G401.6 (cell line): ENCODE results near the gene PEX14.

Source experiments
- FAIRE-seq: peaks from 2 replicates; lab custom pipeline; 2012; peaks lifted over from hg19 to GRCh38; lab: Jason Lieb, UNC

The PEX14 gene

GRCh38 chr1:10597492-10598388 lies 123.0 kb downstream of the PEX14 start:
- no peak for FAIRE-seq

- FAIRE-seq: no peak
Measured at GRCh38 chr1:10598389-10598702, 123.6 kb downstream of the PEX14 start.

- no peak for FAIRE-seq
Measured at GRCh38 chr1:10599194-10599861, 124.6 kb downstream of the PEX14 start.

GRCh38 chr1:10601342-10602070 lies 126.8 kb downstream of the PEX14 start:
- FAIRE-seq: no peak

GRCh38 chr1:10602936-10603335 lies 128.2 kb downstream of the PEX14 start:
- FAIRE-seq: no peak

GRCh38 chr1:10604966-10605365 lies 130.2 kb downstream of the PEX14 start:
- no peak for FAIRE-seq

GRCh38 chr1:10606064-10606463 lies 131.3 kb downstream of the PEX14 start:
- FAIRE-seq: no peak

GRCh38 chr1:10607228-10607627 lies 132.5 kb downstream of the PEX14 start:
- no peak for FAIRE-seq

- FAIRE-seq: no peak
Measured at GRCh38 chr1:10608690-10609089, 133.9 kb downstream of the PEX14 start.

- FAIRE-seq: no peak
Measured at GRCh38 chr1:10610901-10611600, 136.3 kb downstream of the PEX14 start.

GRCh38 chr1:10612436-10613160 lies 137.8 kb downstream of the PEX14 start:
- FAIRE-seq: no peak

- no peak for FAIRE-seq
Measured at GRCh38 chr1:10613340-10613739, 138.6 kb downstream of the PEX14 start.

- no peak for FAIRE-seq
Measured at GRCh38 chr1:10613861-10614260, 139.1 kb downstream of the PEX14 start.

- FAIRE-seq: no peak
Measured at GRCh38 chr1:10614377-10615225, 139.9 kb downstream of the PEX14 start.

- no peak for FAIRE-seq
Measured at GRCh38 chr1:10615332-10615731, 140.6 kb downstream of the PEX14 start.

GRCh38 chr1:10615932-10616671 lies 141.4 kb downstream of the PEX14 start:
- no peak for FAIRE-seq

GRCh38 chr1:10616696-10617095 lies 141.9 kb downstream of the PEX14 start:
- no peak for FAIRE-seq

- FAIRE-seq: no peak
Measured at GRCh38 chr1:10617318-10617717, 142.6 kb downstream of the PEX14 start.

- no peak for FAIRE-seq
Measured at GRCh38 chr1:10617931-10618885, 143.5 kb downstream of the PEX14 start.
